K562 (cell line): ENCODE results near the gene EGLN1. TPM values are rescaled to one million over a fixed set of nuclear protein-coding genes. Genes with fewer than 3 reads are reported as not detected.

Experiments
- ATF1 ChIP-seq, 2 experiments: fragments of 450-650 bp in 1 of 2; IDR thresholded peaks; 2 replicates each; pipeline ENCODE4 v1.6.1; 2016; ENCODE audit warnings: missing compliant biosample characterization in 1 of 2, missing genetic modification characterization in 1 of 2
- ATF4 ChIP-seq: fragments of 450-650 bp; formaldehyde crosslinking; IDR thresholded peaks from 2 replicates; pipeline ENCODE4 v1.4.0; 2022; ENCODE audit warnings: mild to moderate bottlenecking, moderate library complexity
- BRF1 ChIP-seq: IDR thresholded peaks from 3 replicates; pipeline ENCODE4 v1.6.1; 2011; ENCODE audit warnings: borderline replicate concordance, mild to moderate bottlenecking; ENCODE audit not compliant: insufficient read length; ENCODE audit errors: extremely low read depth
- CEBPG ChIP-seq, 3 experiments: fragments of 200-800 bp in 1 of 3; sonication (Bioruptor generic) in 1 of 3; sonication (generic) in 1 of 3; formaldehyde crosslinking in 1 of 3; IDR thresholded peaks in 2 of 3; conservative IDR thresholded peaks in 1 of 3; 2 replicates each; pipeline versions ENCODE4 v1.6.1 to v1.8.0; 2016 to 2022; ENCODE audit warnings: missing compliant biosample characterization in 2 of 3, missing genetic modification characterization in 2 of 3, mild to moderate bottlenecking in 1 of 3, missing genetic modification reagents in 1 of 3
- HMG20A ChIP-seq: fragments of 450-650 bp; formaldehyde crosslinking; conservative IDR thresholded peaks from 2 replicates; pipeline ENCODE4 v1.4.0; 2020; ENCODE audit warnings: mild to moderate bottlenecking, mixed read lengths
- NCOR1 ChIP-seq: fragments of 450-650 bp; IDR thresholded peaks from 2 replicates; pipeline ENCODE4 v1.6.1; 2016; ENCODE audit warnings: mild to moderate bottlenecking, moderate library complexity
- NEUROD1 ChIP-seq: fragments of 150-350 bp; IDR thresholded peaks from 2 replicates; pipeline ENCODE4 v1.6.1; 2014; ENCODE audit warnings: borderline replicate concordance, low read length, low read depth; ENCODE audit not compliant: partially characterized antibody
- NFYB ChIP-seq: IDR thresholded peaks from 2 replicates; pipeline ENCODE4 v1.6.1; 2011; ENCODE audit warnings: mild to moderate bottlenecking, moderate library complexity; ENCODE audit not compliant: insufficient read length; ENCODE audit errors: extremely low read depth
- NKRF ChIP-seq: fragments of 450-650 bp; IDR thresholded peaks from 2 replicates; pipeline ENCODE4 v1.6.1; 2016; ENCODE audit warnings: borderline replicate concordance
- POU5F1 ChIP-seq: fragments of 150-350 bp; IDR thresholded peaks from 2 replicates; pipeline ENCODE4 v1.6.1; 2014; ENCODE audit warnings: borderline replicate concordance, low read length, low read depth, mild to moderate bottlenecking; ENCODE audit not compliant: partially characterized antibody
- SETDB1 ChIP-seq: IDR thresholded peaks from one replicate; pipeline ENCODE4 v1.6.1; 2012; ENCODE audit warnings: low read length, control low read depth, inconsistent platforms
- SMAD4 ChIP-seq: fragments of 250-450 bp; sonication (Bioruptor Pico); conservative IDR thresholded peaks from 2 replicates; pipeline ENCODE4 v1.8.0; 2021; ENCODE audit warnings: inconsistent platforms, mild to moderate bottlenecking, moderate library complexity
- SRF ChIP-seq, 2 experiments: fragments of 250-450, 450-650 bp in 1 of 2; sonication (Bioruptor Pico) in 1 of 2; sonication (generic) in 1 of 2; formaldehyde crosslinking; IDR thresholded peaks; 2 replicates each; pipeline versions ENCODE4 v1.5.0 to v1.5.1; 2020 to 2022; ENCODE audit warnings: mild to moderate bottlenecking in 1 of 2, missing genetic modification reagents in 1 of 2
- SRSF7 ChIP-seq: fragments of 200-400 bp; formaldehyde crosslinking; optimal IDR thresholded peaks from 2 replicates; pipeline ENCODE3; 2017; ENCODE audit warnings: mild to moderate bottlenecking, low read depth, low read length
- ZNF165 ChIP-seq: fragments of 250-450 bp; sonication (Bioruptor Pico); IDR thresholded peaks from 2 replicates; pipeline ENCODE4 v1.4.0; 2020; ENCODE audit warnings: borderline replicate concordance
- ZNF224 ChIP-seq: sonication (generic); formaldehyde crosslinking; IDR thresholded peaks from 2 replicates; pipeline ENCODE4 v1.8.0; 2022; ENCODE audit warnings: mild to moderate bottlenecking, missing genetic modification reagents
- ZNF507 ChIP-seq: conservative IDR thresholded peaks from 2 replicates; pipeline ENCODE4 v1.6.1; 2017; ENCODE audit warnings: missing genetic modification characterization, missing compliant biosample characterization
- polyA plus RNA-seq, 8 experiments: library from polyadenylated mRNA; depleted of rRNA in 4 of 8; stranded (reverse) in 5 of 8; unstranded in 3 of 8; fragments of >200 nt; fragmentation: Nextera tagmentation in 2 of 8; fragmentation: Illumina TruSeq in 1 of 8; extraction: Ambion mirVana in 2 of 8; extraction: Trizol in 1 of 8; gene quantifications; 2 replicates each; pipeline versions ENCODE4 v1.2.1 to v1.2.3, GENCODE V29; 2011 to 2014; ENCODE audit warnings: inconsistent platforms in 1 of 8, missing spikeins in 1 of 8
- total RNA-seq, 7 experiments: library from RNA; depleted of rRNA in 6 of 7; stranded (reverse); fragments of >200 nt in 6 of 7; fragmentation: Illumina TruSeq in 2 of 7; extraction: Trizol in 2 of 7; gene quantifications; 2 replicates each; pipeline versions ENCODE4 v1.2.1 to v1.2.3, GENCODE V29; 2011 to 2021; ENCODE audit warnings: low replicate concordance in 1 of 7
- TF ChIP-seq, protein P1 (sequence below): sonication (generic); formaldehyde crosslinking; IDR thresholded peaks from 2 replicates; pipeline ENCODE4 v1.8.0; 2023; ENCODE audit warnings: missing genetic modification reagents, mild to moderate bottlenecking, borderline replicate concordance

EGLN1 gene
- total and polyA plus RNA-seq, 9 of the 15 experiments (the other 6 are each of a cell fraction or from before 2014, with no cell fraction given) = 5.2 to 54.3 (median 24.6) TPM

- TF ChIP-seq CEBPG (CRISPR knock-in tag; IDR thresholded peaks at IDR 0.05) (no peak), CEBPG (tag; conservative IDR thresholded peaks at IDR 0.05 in 1 of 2, IDR thresholded peaks at IDR 0.05 in 1 of 2) (peak in 1 of 2 experiments; percentile 46; a peak in 1 of 4 replicates), SRSF7 (no peak), POU5F1 (no peak), ZNF224 (CRISPR knock-in tag) (no peak), BRF1 (no peak), SRF (CRISPR knock-in tag; IDR thresholded peaks at IDR 0.05) (no peak), ATF4 (no peak; the same call in 1 of the 2 replicates), ATF1 (CRISPR knock-in tag; IDR thresholded peaks at IDR 0.05) (no peak), ATF1 (tag; IDR thresholded peaks at IDR 0.05) (peak; percentile 65; the same call in 1 of the 2 replicates), NEUROD1 (peak; percentile 42), NCOR1 (peak; percentile 45; the same call in 1 of the 2 replicates), HMG20A (CRISPR knock-in tag) (no peak), SETDB1 (no peak), NFYB (no peak), SMAD4 (CRISPR knock-in tag) (peak; percentile 62; the same call in 1 of the 2 replicates), ZNF165 (CRISPR knock-in tag) (no peak), NKRF (peak; percentile 28; the same call in 1 of the 2 replicates), ZNF507 (no peak)
- TF ChIP-seq, protein P1, sequence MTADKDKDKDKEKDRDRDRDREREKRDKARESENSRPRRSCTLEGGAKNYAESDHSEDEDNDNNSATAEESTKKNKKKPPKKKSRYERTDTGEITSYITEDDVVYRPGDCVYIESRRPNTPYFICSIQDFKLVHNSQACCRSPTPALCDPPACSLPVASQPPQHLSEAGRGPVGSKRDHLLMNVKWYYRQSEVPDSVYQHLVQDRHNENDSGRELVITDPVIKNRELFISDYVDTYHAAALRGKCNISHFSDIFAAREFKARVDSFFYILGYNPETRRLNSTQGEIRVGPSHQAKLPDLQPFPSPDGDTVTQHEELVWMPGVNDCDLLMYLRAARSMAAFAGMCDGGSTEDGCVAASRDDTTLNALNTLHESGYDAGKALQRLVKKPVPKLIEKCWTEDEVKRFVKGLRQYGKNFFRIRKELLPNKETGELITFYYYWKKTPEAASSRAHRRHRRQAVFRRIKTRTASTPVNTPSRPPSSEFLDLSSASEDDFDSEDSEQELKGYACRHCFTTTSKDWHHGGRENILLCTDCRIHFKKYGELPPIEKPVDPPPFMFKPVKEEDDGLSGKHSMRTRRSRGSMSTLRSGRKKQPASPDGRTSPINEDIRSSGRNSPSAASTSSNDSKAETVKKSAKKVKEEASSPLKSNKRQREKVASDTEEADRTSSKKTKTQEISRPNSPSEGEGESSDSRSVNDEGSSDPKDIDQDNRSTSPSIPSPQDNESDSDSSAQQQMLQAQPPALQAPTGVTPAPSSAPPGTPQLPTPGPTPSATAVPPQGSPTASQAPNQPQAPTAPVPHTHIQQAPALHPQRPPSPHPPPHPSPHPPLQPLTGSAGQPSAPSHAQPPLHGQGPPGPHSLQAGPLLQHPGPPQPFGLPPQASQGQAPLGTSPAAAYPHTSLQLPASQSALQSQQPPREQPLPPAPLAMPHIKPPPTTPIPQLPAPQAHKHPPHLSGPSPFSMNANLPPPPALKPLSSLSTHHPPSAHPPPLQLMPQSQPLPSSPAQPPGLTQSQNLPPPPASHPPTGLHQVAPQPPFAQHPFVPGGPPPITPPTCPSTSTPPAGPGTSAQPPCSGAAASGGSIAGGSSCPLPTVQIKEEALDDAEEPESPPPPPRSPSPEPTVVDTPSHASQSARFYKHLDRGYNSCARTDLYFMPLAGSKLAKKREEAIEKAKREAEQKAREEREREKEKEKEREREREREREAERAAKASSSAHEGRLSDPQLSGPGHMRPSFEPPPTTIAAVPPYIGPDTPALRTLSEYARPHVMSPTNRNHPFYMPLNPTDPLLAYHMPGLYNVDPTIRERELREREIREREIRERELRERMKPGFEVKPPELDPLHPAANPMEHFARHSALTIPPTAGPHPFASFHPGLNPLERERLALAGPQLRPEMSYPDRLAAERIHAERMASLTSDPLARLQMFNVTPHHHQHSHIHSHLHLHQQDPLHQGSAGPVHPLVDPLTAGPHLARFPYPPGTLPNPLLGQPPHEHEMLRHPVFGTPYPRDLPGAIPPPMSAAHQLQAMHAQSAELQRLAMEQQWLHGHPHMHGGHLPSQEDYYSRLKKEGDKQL = no peak
Measured at GRCh38 chr1:231421971-231422797, at the start of gene EGLN1 (continued).
